OCI-LY3 (cell line): ENCODE data around the gene SLC6A6.

Experiments used
- H2AFZ ChIP-seq: fragments of 200-600, 300-600 bp; shearing (Covaris generic); 2 replicates; pipeline ENCODE4 v1.6.0; 2014; ENCODE audit warnings: antibody characterized with exemption, low read depth, low read length
- H3K27ac ChIP-seq: fragments of 200-600, 300-600 bp; sonication (generic); 2 replicates; pipeline ENCODE4 v1.5.1; 2014; ENCODE audit warnings: mild to moderate bottlenecking, low read length, moderate library complexity, mixed read lengths
- H3K27me3 ChIP-seq: fragments of 200-600, 300-600 bp; sonication (generic); 2 replicates; pipeline ENCODE4 v1.6.1; 2014; ENCODE audit warnings: low read depth, low read length, mixed read lengths
- H3K36me3 ChIP-seq: fragments of 200-600, 300-600 bp; sonication (generic); replicated peaks from 2 replicates; pipeline ENCODE3; 2014; ENCODE audit warnings: low read depth, low read length, mixed read lengths
- H3K4me1 ChIP-seq: fragments of 300-600, 200-600 bp; sonication (generic); 2 replicates; pipeline ENCODE4 v1.6.1; 2014; ENCODE audit warnings: low read length, mixed read lengths
- H3K4me2 ChIP-seq: fragments of 200-600, 300-600 bp; sonication (generic); 2 replicates; pipeline ENCODE4 v1.6.1; 2014; ENCODE audit warnings: low read length, mixed read lengths
- H3K4me3 ChIP-seq: fragments of 300-600, 200-600 bp; sonication (generic); 2 replicates; pipeline ENCODE4 v1.5.1; 2014; ENCODE audit warnings: antibody characterized with exemption, mild to moderate bottlenecking, low read length, moderate library complexity
- H3K79me2 ChIP-seq: fragments of 300-600, 200-600 bp; shearing (Covaris generic); 2 replicates; pipeline ENCODE4 v1.6.1; 2014; ENCODE audit warnings: mild to moderate bottlenecking, low read length, mixed read lengths
- H3K9ac ChIP-seq: fragments of 300-600, 200-600 bp; shearing (Covaris generic); 2 replicates; pipeline ENCODE4 v1.6.0; 2014; ENCODE audit warnings: mild to moderate bottlenecking, low read length, moderate library complexity
- H3K9me3 ChIP-seq: fragments of 200-600, 300-600 bp; shearing (Covaris generic); 2 replicates; pipeline ENCODE4 v1.6.1; 2014; ENCODE audit warnings: low read length, mixed read lengths; ENCODE audit not compliant: insufficient read depth
- H4K20me1 ChIP-seq: fragments of 200-600, 300-600 bp; sonication (generic); 2 replicates; pipeline ENCODE4 v1.6.1; 2016; ENCODE audit warnings: low read length, mixed read lengths; ENCODE audit not compliant: insufficient read depth
- CTCF ChIP-seq: fragments of 200-600, 300-600 bp; sonication (generic); IDR thresholded peaks from 2 replicates; pipeline ENCODE4 v1.5.1; 2014; ENCODE audit warnings: antibody characterized with exemption, low read length, low read depth
- EZH2phosphoT487 ChIP-seq: fragments of 200-600 bp; shearing (Covaris generic); IDR thresholded peaks from 2 replicates; pipeline ENCODE4 v1.6.1; 2018; ENCODE audit warnings: antibody characterized with exemption, mixed run types, low read depth

SLC6A6 gene

GRCh38 chr3:14405360-14406238, 3.2 kb downstream of the SLC6A6 start:
- Histone ChIP-seq H3K79me2 (peaks cover 82% of the 10 kb centered on the region), H3K27ac (no peak overlapping the region), H3K4me3 (peak overlapping the region; percentile 100), H2AFZ (no peak overlapping the region), H3K36me3 (peaks cover 50% of the 10 kb centered on the region), H4K20me1 (peaks cover 64% of the 10 kb centered on the region), H3K4me2 (peak overlapping the region; percentile 95), H3K27me3 (no peaks in the 10 kb centered on the region), H3K9ac (peak overlapping the region; percentile 100; the same call in 1 of the 2 replicates), H3K4me1 (peaks cover 33% of the 10 kb centered on the region), H3K9me3 (no peaks in the 10 kb centered on the region)
- TF ChIP-seq EZH2phosphoT487 (no peak), CTCF (no peak)

- no peak overlapping the region for H3K9ac ChIP-seq
- TF ChIP-seq EZH2phosphoT487, result no peak
- no peak for TF ChIP-seq CTCF
- no peak overlapping the region for H3K4me2 ChIP-seq
- H3K4me1 ChIP-seq, result peaks cover 33% of the 10 kb centered on the region
- peaks cover 71% of the 10 kb centered on the region for H4K20me1 ChIP-seq
- H3K27ac ChIP-seq, result no peak overlapping the region
- no peak overlapping the region for H2AFZ ChIP-seq
- H3K9me3 ChIP-seq, result no peaks in the 10 kb centered on the region
- peaks cover 89% of the 10 kb centered on the region for H3K79me2 ChIP-seq
- H3K4me3 ChIP-seq, result no peak overlapping the region
- H3K36me3 ChIP-seq, result peaks cover 58% of the 10 kb centered on the region
- H3K27me3 ChIP-seq, result no peaks in the 10 kb centered on the region
These were observed 3.9 kb downstream of the SLC6A6 start for GRCh38 chr3:14406336-14406735.

GRCh38 chr3:14406766-14407165, 4.4 kb downstream of the SLC6A6 start:
- Histone ChIP-seq H3K4me1 (peaks cover 30% of the 10 kb centered on the region), H3K4me2 (no peak overlapping the region), H3K4me3 (no peak overlapping the region)

More at GRCh38 chr3:14406766-14407165, 4.4 kb downstream of the SLC6A6 start:
- no peaks in the 10 kb centered on the region for H3K27me3 ChIP-seq
- no peak overlapping the region for H3K27ac ChIP-seq
- peaks cover 76% of the 10 kb centered on the region for H4K20me1 ChIP-seq
- peaks cover 62% of the 10 kb centered on the region for H3K36me3 ChIP-seq
- no peaks in the 10 kb centered on the region for H3K9me3 ChIP-seq
- no peak overlapping the region for H3K9ac ChIP-seq
- H2AFZ ChIP-seq, result no peak overlapping the region
- no peak for TF ChIP-seq CTCF
- no peak for TF ChIP-seq EZH2phosphoT487
- peaks cover 94% of the 10 kb centered on the region for H3K79me2 ChIP-seq
